ENCODE measurements around the gene ETF1.

Gene ETF1

GRCh38 chr5:138563340-138564118 lies 20.5 kb upstream of the ETF1 start:
- DNase-seq (ENCODE audit: low read depth in 3 of 3) = no peak

- no peak for DNase-seq (ENCODE audit: low read depth in 3 of 3)
These were observed 17.9 kb upstream of the ETF1 start for GRCh38 chr5:138560971-138561370.

- no peak for DNase-seq (ENCODE audit: low read depth in 3 of 3)
These were observed 16.9 kb upstream of the ETF1 start for GRCh38 chr5:138559937-138560336.

GRCh38 chr5:138557677-138558076 lies 14.6 kb upstream of the ETF1 start:
- DNase-seq (ENCODE audit: low read depth in 3 of 3) = no peak

GRCh38 chr5:138554143-138554542 lies 11.1 kb upstream of the ETF1 start:
- no peak for DNase-seq (ENCODE audit: low read depth in 3 of 3)

- no peak for DNase-seq (ENCODE audit: low read depth in 3 of 3)
These were observed 10.5 kb upstream of the ETF1 start for GRCh38 chr5:138553437-138554095.

GRCh38 chr5:138552657-138553056 lies 9.6 kb upstream of the ETF1 start:
- no peak for DNase-seq (ENCODE audit: low read depth in 3 of 3)

GRCh38 chr5:138549414-138549813 lies 6.4 kb upstream of the ETF1 start:
- DNase-seq (ENCODE audit: low read depth in 3 of 3) = no peak

GRCh38 chr5:138545919-138546562 lies 3.0 kb upstream of the ETF1 start:
- DNase-seq (ENCODE audit: low read depth in 3 of 3) = no peak

GRCh38 chr5:138544181-138545134 lies 1.4 kb upstream of the ETF1 start:
- peak in 1 of 3 donors; percentile 14 for DNase-seq (ENCODE audit: low read depth in 3 of 3)

- DNase-seq (ENCODE audit: low read depth in 3 of 3) = no peak
These were observed 681 bp upstream of the ETF1 start for GRCh38 chr5:138543730-138544104.

GRCh38 chr5:138542180-138542955 lies 668 bp downstream of the ETF1 start:
- DNase-seq (ENCODE audit: low read depth in 3 of 3) = peak in 1 of 3 donors; percentile 6

- no peak for DNase-seq (ENCODE audit: low read depth in 3 of 3)
These were observed 1.4 kb downstream of the ETF1 start for GRCh38 chr5:138541511-138542179.

- DNase-seq (ENCODE audit: low read depth in 3 of 3) = no peak
These were observed 3.2 kb downstream of the ETF1 start for GRCh38 chr5:138539791-138540190.

- DNase-seq (ENCODE audit: low read depth in 3 of 3) = no peak
These were observed 4.0 kb downstream of the ETF1 start for GRCh38 chr5:138538943-138539627.

- no peak for DNase-seq (ENCODE audit: low read depth in 3 of 3)
These were observed 6.2 kb downstream of the ETF1 start for GRCh38 chr5:138536665-138537315.

GRCh38 chr5:138536215-138536614 lies 6.8 kb downstream of the ETF1 start:
- DNase-seq (ENCODE audit: low read depth in 3 of 3) = no peak

GRCh38 chr5:138533973-138534941 lies 8.8 kb downstream of the ETF1 start:
- no peak for DNase-seq (ENCODE audit: low read depth in 3 of 3)
